ENCODE measurements around the gene STAM.

DNA sequence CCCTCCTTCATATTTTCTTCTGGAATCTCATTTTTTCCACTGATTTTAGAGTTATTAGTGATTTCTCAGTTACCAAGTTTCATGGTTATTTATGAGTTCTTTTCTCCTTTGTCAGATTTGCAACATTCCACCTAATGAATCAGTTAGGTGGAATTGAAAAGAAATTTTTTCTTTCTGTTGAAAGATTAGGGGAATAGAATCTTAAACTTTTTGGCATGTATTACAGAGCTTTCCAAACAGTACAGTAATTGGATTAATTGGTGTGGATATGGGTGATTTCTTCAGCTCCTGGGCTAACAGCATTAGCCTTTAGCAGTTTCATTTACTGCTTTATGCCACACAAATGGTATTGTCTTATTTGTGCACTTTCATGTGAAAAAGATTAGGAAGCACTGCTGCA is 17.0 kb downstream of the STAM start:
- TF ChIP-seq, protein P1, sequence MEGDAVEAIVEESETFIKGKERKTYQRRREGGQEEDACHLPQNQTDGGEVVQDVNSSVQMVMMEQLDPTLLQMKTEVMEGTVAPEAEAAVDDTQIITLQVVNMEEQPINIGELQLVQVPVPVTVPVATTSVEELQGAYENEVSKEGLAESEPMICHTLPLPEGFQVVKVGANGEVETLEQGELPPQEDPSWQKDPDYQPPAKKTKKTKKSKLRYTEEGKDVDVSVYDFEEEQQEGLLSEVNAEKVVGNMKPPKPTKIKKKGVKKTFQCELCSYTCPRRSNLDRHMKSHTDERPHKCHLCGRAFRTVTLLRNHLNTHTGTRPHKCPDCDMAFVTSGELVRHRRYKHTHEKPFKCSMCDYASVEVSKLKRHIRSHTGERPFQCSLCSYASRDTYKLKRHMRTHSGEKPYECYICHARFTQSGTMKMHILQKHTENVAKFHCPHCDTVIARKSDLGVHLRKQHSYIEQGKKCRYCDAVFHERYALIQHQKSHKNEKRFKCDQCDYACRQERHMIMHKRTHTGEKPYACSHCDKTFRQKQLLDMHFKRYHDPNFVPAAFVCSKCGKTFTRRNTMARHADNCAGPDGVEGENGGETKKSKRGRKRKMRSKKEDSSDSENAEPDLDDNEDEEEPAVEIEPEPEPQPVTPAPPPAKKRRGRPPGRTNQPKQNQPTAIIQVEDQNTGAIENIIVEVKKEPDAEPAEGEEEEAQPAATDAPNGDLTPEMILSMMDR (IDR thresholded peaks at IDR 0.05) = no peak
- no peak for TF ChIP-seq EP300 (IDR thresholded peaks at IDR 0.05)
- TF ChIP-seq POLR2A (IDR thresholded peaks at IDR 0.05) = no peak

Data from ovary (tissue), 3 donors.